ENCODE measurements around the gene PDE6B. TPM values are rescaled to one million over a fixed set of nuclear protein-coding genes. Genes with fewer than 3 reads are reported as not detected.
"Not testable (repeated sequence)": the region's sequence is repeated elsewhere in the genome, so short reads cannot be mapped to it uniquely, and the experiment has no call there.

Gene PDE6B
- total RNA-seq, 1 experiment from 2014 or later, result 4.2 TPM

DNA sequence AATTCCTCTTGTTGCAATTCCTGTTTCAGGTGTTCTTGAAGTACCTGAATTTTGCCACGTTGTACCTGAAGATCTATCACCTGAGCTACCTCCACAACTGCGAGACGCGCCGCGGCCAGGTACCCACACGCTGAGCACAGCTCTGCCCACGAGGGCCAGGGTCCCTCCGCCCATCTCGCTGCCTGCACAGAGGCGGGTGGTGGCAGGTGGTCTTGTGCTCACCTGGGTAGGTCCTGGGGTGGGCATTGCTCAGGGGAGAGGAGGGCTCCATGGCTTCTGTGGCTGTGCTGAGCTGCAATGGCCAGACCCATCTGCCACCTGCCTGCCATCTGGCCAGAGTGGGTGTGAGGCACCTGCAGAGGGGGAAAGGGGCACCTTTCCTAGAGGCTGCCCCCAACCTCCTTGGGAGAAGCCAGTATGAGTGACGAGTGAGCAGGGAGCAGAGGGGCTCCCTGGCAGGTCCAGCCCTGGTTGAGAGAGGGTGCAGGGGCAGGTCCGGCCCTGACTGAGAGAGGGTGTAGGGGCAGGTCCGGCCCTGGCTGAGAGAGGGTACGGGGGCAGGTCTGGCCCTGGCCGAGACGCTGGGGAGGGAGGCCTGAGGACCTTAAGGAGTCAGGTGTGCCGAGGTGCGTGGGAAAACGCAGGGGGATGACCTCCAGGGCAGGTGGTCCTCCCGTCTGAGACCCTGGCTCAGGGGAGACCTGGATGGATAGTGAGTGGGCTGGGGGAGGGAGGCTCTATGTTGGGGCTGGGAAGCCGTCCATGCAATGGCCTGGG, 10.7 kb downstream of the PDE6B start:
- no peak for DNase-seq (ENCODE audit: low read depth)

DNA sequence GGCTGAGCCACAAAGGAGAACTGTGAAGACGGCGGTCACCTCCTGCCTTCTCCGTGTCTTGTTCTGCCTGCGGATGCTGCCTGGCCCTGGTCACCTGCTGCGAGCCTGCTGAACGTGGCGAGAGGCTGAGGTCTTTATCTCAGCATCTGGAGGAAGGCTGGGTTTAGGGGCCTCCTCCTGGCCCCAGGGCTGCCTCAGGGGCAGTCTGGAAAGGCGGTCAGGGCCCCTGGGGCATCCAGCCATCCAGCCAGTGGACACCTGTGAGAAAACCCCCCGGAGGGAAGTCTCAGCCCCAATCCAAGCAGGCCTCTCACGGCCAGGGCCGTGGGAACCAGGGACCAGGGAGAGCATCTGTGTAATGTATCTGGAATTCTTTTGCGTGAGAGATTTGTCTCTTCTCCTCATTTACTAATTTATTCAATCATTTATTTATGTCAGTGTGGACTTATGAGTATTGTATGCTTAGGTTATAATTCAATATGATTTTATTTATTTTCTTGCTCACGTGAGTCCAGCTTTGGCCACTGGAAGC, 11.3 kb downstream of the PDE6B start:
- DNase-seq (ENCODE audit: low read depth), result no peak

DNA sequence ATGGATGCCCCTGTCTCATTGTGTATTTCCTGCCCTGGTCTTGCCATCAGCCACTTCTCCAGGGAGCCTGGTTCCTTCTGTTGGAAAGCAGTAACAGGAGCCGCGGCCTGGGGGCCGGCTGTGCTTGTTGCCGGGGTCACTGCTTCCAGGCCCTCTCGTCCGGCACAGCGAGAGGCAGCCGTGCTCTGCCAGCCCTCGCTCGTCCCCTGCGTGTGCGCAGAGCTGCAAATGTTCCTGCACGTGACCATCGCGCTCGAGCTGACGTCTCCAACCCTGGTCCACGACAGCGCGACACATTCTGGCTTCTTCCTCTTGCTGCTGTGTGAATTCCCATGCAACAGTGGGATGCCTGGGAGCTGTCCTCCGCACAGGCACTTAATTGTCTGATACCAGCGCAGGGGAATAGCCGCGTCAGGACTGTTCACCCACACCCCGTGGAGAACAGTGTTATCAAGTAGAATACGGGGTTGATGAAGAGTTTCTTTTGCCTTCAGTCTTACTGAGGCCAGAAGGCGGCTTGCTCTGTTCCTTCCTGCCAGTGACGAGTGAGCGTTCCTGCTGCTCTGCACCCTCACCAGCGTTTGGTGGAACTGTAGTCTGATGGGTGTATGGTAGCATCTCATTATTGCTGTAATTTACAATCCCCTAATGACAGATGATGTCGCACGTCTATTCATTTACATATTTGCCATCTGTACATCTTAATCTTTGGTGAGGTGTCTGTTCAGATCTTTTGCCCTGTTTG, 12.3 kb downstream of the PDE6B start:
- DNase-seq (ENCODE audit: low read depth), result no peak

DNA sequence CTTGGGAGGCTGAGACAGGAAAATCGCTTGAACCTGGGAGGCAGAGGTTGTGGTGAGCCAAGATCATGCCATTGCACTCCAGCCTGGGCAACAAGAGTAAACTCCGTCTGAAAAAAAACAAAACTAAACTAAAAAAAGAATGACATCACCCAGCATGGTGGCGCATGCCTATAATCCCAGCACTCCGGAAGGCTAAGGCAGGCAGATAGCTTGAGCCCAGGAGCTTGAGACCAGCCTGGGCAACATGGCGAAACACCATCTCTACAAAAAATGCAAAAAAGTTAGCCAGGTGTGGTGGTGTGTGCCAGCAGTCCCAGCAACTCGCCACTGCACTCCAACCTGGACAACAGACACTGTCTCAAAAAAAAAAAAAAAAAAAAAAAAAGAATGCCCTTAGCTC, 17.0 kb downstream of the PDE6B start:
- not testable (repeated sequence) for DNase-seq (ENCODE audit: low read depth)

DNA sequence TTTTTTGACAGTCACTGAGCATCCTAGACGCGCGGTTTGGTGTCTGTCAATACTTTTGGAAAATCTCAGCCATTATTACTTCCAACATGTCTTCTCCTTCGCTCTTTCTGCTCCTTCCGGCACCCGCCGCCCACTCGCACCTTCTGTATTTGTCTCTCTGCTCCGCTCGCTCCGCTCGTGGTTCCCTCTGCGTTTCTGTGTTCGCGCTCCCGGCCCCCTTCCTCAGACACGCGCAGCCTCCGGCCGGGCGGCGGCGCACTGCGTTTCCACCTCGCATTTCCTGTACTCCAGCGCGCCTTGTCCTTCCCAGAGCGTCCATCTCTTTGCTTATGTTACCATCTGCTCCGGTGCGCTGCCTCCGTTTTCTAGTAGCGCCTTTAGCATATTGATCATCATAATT, 21.1 kb downstream of the PDE6B start:
- DNase-seq (ENCODE audit: low read depth), result no peak

DNA sequence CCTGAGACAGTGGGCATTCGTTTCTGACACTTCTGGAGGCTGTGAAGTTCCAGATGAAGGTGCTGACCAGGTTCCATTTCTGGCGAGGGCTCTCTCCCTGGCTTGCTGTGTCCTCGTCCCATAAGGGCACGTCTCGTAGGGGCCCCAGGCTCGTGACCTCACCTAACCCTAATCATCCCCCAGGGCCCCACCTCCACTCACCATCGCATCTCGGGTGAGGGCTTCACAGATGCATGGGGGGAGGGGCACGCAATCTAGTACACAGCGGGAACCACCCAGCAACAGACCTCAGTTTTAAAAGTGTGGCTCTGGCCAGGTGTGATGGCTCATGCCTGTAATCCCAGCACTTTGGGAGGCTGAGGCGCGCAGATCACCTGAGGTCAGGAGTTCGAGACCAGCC, 22.1 kb downstream of the PDE6B start:
- no peak for DNase-seq (ENCODE audit: low read depth)

DNA sequence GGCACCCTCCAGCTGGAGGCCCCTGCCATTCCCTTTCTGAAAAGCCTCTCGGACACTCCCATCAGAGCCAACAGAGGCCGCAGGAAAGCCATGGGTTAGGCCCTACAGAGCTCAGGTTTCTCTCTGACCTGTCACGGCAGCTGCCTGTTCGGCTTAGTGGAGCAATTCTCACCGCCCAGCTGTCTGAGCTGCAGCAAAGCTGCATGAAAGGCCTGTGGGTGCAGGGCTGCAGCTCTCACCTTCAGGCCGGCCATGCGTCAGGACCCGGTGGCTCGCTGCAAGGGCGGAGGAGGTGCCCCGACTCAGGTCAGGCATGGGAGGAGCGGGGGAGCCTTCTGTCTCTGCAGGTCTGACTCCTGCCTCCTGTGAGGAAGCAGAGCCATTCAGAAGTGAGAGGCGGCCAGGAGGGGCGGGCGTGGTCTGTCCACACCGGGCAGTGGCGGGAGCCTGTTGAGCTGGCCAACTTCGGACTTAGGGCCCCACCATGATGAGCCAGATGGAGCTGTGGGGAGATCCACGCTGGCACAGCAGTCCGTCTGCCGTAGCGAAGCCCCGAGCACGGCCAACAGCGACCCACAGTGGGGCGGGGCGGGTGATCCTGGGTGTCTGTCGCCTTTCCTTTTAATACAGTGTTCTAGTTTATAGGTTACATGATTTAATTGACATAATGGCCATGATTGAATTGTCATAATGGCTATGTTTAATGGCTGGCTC, 23.4 kb downstream of the PDE6B start:
- no peak for DNase-seq (ENCODE audit: low read depth)

DNA sequence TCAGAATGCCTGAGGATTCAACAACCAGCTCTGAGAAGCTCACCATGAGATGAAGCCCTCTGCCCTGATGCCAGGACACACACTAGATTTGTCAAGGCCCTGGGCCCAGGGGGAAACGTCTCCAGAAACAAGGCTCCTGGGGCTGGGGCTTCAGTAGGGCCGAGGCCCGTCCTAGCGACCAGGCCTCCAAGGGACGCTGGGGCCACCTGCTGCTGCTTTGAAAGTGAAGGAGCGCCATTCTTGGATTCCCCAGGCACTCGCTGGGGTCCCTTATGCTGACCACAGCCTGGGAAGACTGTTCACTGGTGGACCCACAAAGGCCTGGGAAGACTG, 23.9 kb downstream of the PDE6B start:
- no peak for DNase-seq (ENCODE audit: low read depth)

DNA sequence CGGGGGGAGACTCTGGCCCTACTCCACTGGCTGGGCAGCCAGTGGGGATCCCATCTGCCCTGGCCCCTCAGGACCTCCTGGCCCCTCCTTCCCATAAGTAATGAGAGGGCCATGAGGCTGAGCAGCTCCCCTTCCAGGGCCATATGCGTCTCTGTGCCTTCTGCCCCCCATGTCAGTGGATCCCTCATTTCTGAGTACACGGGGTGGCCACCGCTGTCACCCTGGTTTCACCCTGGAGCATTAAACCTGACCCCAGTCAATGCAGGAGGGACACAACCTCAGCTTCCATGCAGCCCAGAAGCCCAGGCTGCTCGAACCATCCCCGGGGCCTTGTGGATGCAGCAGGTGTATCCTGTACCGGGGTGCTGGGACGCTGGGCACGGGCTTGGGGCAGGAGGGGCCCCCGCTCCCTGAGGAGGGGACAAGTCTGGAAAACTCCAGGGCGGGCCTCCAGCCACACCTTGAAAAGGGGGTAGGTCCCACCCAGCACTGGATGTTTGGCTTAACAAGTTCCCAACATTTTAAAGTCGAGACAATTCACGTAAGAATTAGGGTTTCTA, 24.5 kb downstream of the PDE6B start:
- DNase-seq (ENCODE audit: low read depth), result no peak

DNA sequence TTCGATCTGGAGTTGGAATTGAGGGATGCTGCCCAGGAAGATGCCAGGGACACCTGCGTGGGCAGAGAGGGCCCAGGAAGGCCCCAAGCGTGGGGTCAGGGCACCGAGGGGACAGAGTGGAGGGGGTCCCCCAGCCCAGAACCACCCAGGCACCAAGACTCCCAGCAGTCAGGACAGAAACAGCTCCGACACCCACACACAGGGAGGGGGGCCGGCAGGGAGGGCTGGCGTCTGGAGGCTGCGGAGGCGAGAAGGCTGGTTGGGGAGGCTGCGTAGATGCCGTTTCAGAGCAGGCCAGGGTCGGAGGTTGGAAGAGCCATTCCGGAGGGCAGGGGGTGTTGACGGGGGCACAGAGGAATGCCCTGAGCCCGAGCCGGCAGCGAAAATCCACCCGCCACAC, 25.1 kb downstream of the PDE6B start:
- no peak for DNase-seq (ENCODE audit: low read depth)

DNA sequence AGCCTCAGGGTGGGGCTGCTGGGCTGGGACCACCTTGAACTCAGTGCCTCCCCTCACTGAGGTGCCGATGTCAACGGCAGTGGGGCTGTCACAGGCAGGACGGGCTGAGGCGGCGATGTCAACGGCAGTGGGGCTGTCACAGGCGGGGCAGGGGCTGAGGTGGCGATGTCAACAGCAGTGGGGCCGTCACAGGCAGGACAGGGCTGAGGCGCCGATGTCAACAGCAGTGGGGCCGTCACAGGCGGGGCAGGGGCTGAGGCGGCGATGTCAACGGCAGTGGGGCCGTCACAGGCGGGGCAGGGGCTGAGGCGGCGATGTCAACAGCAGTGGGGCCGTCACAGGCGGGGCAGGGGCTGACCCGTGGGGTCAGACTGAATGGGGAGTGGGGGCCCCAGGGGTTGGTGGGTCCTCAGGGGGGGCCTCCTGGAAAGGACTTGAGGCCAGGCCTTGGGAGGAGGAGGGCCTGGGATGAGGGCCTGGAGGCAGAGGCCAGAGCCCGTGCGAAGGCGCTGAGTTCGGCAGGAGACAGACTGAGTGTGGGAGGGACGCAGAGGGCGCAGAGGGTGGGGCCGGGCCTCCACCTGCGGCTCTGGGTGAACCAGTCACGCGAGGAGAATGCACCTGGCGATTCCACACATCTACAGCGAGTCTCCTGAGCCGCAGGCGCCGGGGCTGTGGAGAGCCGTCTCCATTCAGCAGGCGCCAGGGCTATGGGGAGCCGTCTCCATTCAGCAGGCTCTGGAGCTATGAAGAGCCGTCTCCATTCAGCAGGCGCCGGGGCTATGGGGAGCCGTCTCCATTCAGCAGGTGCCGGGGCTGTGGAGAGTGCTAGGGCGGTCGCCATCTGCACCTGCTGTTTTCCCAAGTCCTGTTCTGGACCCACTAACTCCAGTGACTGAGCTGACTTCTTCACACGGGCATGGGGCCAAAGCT, 25.8 kb downstream of the PDE6B start:
- DNase-seq (ENCODE audit: low read depth), result no peak

DNA sequence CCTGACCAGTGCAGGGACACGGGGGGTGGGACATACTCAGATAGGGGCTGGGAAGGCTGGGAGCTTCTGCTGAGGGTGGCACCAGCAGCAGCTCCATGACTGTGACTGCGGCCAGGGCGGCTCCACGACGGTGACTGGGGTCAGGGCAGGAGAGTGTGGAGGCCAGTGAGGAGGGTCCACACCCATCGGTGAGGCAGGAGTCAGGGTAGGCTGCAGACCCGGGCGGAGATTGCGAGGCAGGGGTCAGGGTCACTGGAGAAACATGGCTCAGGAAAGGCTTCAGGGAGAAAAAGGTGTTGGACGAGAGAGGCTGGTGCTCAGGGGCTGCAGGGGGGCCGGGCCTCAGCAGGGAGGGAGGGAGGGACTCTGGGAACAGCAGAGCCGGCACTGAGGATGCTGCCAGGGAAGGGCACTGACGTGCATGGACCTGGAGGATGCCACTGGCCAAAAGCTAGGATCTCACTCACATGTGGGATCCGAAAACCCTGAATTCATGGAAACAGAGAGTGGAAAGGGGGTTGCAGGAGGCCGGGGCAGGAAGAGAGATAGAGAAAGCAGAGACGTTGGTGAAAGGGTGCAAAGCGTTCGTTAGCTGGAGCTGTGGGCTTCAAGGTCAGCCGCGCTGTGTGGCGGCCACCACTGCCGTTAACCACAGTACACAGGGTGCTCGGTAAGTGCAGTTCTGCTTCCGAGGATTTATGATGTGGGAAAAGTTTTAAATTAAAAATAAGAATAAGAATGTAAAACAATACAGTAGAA, 26.7 kb downstream of the PDE6B start:
- no peak for DNase-seq (ENCODE audit: low read depth)

DNA sequence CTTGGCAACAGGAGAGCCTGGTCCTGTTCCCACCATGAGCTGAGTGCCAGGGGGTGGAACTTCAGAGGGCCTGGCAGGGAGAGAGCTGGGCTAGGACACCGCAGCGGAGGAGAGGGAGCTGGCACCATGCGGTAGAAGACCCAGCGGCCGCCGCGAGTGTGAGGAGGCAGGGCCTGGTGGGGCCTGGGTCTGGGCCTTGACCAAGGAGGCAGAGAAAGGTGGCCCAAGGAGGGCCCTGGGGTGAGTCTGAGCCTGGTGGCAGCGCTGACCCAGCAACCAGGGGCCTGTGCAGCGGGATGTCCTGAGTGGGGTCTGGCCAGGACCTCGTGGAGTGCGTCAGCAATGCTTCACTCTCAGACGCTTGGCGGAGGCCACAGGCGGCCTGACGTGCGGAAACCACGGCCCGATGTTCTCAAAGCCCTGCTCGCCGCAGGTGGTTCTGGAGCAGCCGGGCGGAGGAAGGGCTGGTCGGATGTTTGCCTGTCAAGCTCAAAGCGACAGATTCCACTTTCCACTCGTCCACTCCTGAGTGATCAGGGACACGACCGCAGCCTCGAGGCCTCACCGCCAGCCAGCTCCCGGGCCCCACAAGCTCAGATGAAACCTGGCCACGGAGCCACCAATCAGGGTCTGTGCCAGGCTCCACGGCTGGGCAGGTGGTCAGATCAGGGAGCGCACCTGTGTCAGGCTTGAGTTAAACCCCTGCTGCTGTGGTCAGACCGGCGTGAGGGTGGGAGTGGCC, 27.9 kb downstream of the PDE6B start:
- no peak for DNase-seq (ENCODE audit: low read depth)

DNA sequence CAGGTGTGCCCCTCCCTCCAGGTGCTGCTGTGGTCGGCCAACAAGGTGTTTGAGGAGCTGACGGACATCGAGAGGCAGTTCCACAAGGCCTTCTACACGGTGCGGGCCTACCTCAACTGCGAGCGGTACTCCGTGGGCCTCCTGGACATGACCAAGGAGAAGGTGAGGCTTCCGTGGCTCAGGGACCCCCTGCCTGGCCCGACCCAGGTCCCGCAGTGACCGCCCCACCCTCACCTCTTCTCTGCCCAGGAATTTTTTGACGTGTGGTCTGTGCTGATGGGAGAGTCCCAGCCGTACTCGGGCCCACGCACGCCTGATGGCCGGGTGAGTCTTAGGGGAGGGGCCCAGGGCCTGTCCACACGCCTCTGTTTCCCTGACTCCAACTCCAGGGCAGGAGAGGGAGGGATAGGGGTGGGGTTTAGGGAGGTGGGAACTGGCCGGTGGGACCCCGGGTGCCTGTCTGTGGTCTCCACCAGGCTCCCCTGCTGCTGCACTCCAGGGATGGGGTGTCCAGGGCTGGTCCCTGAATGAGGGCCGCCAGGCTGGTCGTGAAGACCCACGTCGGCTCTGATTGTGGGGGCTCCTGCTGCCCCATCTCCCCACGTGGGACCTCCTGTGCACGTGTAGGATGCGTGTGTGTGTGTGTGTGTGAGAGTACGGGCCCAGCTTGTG, 28.6 kb downstream of the PDE6B start:
- DNase-seq (ENCODE audit: low read depth), result no peak

DNA sequence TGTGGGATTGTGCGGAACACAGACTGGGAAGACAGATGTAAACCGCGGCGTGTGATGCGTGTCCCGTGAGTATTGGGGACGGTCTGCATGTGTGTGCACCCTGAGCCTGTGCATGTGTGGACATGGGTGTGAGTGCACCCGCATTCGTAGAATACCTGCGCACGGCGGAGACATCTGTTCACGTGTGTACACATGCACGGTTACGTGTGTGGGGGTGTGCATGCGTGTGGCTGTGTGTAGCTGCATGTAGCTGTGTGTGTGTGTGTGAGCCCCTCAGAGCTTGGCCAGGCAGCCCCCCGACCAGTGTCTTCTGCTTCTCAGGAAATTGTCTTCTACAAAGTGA, 29.1 kb downstream of the PDE6B start:
- DNase-seq (ENCODE audit: low read depth), result no peak

DNA sequence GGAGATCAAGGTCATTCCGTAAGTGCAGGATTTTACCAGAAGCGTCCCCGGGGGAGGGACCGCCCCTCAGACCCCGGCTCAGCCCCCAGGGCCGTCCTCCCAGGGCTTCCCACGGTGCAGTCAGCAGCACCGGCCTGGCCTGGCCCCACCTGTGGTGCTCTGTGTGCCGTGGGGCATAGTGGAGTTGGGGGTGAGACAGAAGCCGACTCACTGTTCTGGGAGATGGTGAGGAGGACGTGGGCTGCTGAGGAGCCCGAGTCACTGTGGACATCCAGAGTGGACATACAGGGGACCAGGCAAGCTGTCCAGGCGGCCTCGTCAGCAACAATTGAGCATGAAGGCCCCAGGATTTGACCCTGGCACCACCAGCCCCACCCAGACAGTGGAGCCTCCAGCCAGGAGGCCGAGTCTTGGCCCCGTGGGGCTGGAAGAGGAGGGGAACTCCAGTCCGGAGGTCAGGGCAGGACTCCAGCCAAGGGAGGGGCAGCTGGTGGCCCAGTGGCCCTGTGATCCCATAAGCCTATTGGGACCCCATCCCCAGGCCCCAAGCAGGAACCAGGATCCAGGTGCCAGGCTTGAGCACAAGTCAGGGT, 29.6 kb downstream of the PDE6B start:
- no peak for DNase-seq (ENCODE audit: low read depth)

DNA sequence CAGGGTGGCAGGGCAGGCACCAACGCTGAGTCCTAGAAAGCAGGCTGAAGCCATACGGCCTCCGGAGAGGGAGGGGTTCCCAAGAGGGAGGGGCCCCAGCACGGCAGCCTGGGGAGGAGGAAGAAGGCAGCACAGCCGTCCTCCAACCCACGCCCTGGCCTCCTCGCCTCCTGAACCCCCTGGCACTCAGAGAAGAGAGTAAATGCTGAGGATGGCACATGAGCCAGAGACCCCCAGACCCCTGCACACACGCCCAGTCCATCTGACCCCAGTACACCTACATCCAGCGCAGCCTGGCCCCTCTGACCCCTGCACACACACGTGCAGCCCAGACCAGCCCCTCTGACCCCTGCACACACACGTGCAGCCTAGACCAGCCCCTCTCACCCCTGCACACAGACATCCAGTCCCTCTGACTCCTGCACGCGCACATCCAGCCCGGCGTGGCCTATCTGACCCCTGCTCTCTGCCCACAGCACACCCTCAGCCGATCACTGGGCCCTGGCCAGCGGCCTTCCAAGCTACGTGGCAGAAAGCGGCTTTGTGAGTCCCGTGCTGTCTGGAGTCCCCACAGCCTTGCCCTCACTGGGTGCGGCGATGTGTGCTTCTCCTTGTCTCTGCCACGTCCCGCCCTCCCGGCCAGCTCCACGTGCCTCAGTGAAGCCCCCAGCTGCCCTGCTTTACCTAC, 30.2 kb downstream of the PDE6B start:
- no peak for DNase-seq (ENCODE audit: low read depth)
